Neural progenitor cell (in vitro differentiated cells): ENCODE results near the gene GINS1.

Experiments used
- CTCF ChIP-seq: fragments of 200-600 bp; sonication (generic); IDR thresholded peaks from 2 replicates; pipeline ENCODE4 v1.5.1; 2017; ENCODE audit warnings: antibody characterized with exemption, mild to moderate bottlenecking
- EZH2 ChIP-seq: fragments of 200-600 bp; sonication (generic); IDR thresholded peaks from 2 replicates; pipeline ENCODE4 v1.6.1; 2017; ENCODE audit warnings: antibody characterized with exemption, mild to moderate bottlenecking, moderate library complexity
- EZH2phosphoT487 ChIP-seq: fragments of 200-600 bp; sonication (generic); IDR thresholded peaks from 2 replicates; pipeline ENCODE4 v1.6.1; 2017; ENCODE audit warnings: antibody characterized with exemption

GRCh38 chr20:25479638-25480037, 72.2 kb downstream of the GINS1 start:
- TF ChIP-seq CTCF (no peak), EZH2phosphoT487 (no peak), EZH2 (no peak)
